Mesenteric fat pad (tissue), 1 donor: Measurements from ENCODE around the gene PPA2. TPM values are rescaled to one million over a fixed set of nuclear protein-coding genes. Genes with fewer than 3 reads are reported as not detected.

ENCODE experiments used
- DNase-seq: peaks from one replicate; pipeline ENCODE4 v3.0.0-alpha.2; 2020; ENCODE audit warnings: low spot score
- total RNA-seq: library from RNA; stranded (reverse); fragmentation: NEBNext Ultra II Directional; extraction: Animal tissue kit (Norgen Biotek cat#: 25700); gene quantifications from one replicate; pipeline ENCODE4 v1.2.1, GENCODE V29; 2021
- donor health status: DM: yes; HTN: yes; CAD: no.

The PPA2 gene
- total RNA-seq, 1 donor from 2014 or later, result 67.2 TPM

DNA sequence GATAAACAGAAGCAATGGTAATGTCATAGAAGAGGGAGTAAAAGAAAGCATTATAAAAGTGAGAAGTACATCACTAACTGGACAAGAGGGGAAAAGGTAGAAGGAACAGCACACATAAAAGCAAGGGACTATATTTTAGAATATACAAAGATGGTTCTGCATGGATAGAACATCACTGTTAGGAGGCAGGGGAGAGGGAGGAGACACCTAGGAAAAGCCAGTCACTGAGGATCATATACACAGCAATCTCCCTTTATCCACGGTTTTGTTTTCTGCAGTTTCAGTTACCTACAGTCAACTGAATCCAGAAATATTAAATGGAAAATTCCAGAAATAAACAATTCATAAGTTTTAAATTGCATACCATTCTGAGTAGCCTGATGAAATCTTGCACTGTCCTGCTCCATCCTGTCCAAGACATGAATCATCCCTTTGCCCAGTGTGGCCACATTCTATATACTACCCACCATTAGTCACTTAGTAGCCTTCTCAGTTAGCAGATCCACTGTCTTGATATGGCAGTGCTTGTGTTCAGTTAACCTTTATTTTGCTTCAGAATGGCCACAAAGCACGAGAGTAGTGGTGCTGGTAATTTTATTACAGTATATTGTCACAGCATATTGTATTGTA, 74.2 kb downstream of the PPA2 start:
- no peak for DNase-seq

- no peak for DNase-seq
These were observed 81.0 kb downstream of the PPA2 start for GRCh38 chr4:105392858-105393257.

DNA sequence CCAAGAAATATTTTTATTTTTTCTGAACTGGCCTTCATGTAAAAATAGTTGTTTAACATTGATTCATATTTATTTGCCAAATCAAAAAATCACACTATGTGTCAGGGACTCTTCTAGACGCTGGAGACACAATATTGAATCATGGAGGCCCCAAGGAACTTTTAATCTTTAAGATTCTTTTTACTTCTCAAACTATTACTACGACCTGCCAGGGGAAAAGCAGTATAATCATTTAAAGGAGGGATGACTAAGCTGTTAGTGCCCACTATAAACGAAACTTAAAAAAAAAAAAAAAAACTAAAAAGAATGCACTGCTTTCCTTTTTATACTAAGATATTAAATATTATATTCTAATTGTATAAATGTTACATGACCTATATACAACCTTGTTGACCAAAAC, 84.7 kb downstream of the PPA2 start:
- no peak for DNase-seq

DNA sequence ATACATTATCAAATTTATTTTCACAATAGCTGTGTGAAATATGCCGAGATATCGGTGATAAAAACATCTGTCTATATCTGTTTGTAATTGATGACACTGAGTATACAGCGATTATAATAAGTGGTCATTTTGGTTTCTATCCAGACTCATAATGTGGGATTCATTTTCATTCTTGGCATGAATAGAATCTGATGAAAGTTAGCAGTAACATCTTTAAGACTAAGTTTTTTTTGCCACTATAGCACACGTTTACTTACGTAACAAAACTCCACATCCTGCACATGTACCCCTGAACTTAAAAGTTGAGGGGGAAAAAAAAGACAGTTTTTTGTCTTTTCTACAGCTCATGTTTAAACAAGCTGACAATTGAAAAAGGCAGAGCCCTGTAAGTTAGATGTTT, 86.4 kb downstream of the PPA2 start:
- DNase-seq, result no peak

DNA sequence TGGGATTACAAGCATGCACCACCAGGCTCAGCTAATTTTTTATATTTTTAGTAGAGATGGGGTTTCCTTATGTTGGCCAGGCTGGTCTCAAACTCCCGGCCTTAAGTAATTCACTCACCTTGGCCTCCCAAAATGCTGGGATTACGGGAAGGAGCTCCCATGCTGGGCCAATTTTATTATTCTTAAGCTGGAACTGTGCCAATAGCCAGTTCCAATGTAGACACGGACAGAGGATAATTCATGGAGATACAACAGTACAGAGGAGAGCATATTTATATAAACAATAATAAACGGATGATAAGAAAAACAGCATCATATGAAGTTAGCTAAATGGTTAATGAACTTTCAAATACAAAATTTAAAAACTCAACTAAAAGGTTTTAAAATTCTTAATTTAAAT, 87.8 kb downstream of the PPA2 start:
- no peak for DNase-seq

- no peak for DNase-seq
These were observed 99.8 kb downstream of the PPA2 start for GRCh38 chr4:105374071-105374470.

- DNase-seq, result no peak
These were observed 100.5 kb downstream of the PPA2 start for GRCh38 chr4:105373324-105373723.

- no peak for DNase-seq
These were observed 103.9 kb downstream of the PPA2 start for GRCh38 chr4:105369988-105370387.

DNA sequence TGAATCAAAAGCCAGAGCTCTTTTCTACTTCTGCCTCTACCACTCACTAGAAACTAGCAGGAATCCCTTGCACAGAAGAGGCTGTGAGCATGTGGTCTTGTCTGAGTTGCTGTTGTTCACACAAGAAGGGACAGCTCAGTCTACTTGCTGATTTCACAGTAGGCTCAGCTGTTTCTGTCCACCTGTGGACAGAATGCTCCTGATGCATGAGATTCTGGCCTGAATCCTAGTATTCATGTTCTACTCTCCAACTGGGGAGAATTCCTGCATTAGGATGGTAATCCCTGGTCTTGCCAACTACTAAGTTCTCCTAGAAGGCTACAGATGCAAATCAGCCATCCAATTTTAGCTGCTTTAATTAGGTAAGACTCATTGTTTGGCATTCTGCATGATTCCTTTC, 112.8 kb downstream of the PPA2 start:
- no peak for DNase-seq

- DNase-seq, result no peak
These were observed 116.4 kb downstream of the PPA2 start for GRCh38 chr4:105357258-105357980.

DNA sequence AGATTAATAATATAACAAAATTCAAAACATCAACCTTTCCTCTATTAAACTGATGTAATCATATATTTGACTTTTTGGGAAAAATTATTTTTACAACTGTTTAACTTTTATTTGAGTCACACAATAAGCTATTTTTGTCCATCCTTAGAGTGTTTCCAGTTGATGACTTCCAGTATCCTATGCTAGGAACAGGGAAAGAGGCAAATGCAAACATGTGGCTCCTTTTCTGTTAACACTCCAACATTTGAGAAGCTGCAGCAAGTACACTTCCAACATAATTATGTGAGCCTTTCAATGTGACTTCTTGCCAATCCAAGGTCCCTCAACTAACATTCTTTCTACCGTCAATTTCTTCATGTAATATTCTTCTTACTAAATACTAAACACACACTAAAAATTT, 117.7 kb downstream of the PPA2 start:
- no peak for DNase-seq

DNA sequence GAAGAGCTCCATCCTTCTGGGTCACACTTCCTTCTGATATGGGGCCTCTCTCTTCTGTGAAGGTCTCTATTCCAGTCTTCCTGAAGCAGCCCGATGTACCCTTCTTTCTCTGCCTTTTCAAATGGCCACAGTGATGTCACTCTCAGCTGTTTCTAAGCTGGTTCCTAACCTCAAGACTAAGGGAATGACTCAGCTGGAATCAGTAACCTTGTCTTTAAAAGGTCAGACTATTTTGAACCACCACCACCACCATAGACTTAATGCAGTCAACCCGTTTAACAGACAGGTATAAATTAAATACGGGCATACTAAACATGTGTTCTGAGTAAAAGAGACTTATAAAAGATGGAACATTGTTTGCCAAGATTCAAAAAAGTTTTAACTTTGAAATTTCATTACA, 121.0 kb downstream of the PPA2 start:
- no peak for DNase-seq

DNA sequence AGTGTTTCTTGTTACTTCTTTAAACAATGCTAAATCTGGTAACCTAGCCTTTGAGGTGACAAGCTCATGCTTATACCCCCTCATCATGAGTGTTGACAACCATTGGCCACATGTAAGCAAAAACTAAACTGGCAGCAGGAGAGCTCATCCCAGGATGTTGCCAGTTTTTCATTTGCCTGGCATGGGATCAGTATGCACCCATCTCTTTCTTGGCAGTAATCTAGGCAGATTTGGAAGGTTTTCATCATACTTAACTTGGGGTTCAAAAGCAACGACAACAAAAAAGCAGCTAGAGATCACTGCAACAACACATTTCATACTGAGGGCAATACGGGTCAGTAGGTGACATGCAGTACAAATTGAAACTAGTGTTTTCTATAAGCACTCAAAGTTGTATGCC, 122.0 kb downstream of the PPA2 start:
- no peak for DNase-seq

DNA sequence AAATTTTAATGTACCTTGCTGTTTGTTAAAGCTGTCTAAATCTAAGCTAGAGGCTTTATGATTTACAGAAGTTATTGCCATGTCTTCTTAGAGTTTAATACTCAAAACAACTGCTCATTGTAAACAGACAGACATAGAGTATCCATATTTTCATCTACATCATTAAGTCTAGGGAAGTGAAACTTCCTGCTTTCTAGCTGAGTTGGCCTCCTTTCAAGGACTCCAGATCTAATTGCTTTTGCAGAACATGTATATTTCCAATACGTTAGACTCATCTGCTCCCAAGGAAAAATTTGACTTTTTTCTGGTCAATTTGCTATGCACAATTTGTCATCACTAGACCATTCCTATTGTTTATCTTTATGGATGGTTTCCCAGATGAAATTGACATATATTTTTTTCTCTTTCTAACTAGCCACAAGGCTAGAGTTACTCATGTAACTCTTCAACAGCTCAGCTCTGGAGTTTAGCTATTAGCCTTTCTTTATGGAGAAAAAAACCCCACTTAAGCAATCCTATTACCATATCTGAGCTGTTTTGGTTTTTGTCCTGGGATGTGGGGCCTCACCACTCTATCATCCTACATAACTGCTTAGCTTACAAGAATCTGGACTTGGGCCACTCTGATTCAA, 122.9 kb downstream of the PPA2 start:
- no peak for DNase-seq

GRCh38 chr4:105348719-105349118, 125.1 kb downstream of the PPA2 start:
- DNase-seq, result no peak

DNA sequence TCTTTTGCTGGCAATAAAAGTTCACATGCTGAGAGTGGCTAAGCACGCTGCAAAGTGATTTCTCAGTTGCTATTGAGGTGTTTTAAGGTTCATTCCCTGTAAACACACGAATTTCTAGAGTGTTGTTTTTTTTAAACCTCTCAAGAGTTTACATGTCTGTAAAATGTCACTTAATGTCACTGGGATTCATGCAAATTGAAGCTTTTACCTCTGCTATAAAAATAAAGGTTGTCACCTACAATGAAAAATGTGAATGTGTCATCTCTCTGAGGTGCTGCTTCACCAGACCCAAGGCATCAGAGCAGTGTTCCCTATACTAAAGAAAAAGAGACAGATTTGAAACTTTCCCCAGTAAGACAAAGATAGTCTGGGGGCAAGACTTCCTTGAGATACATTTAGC, 127.0 kb downstream of the PPA2 start:
- no peak for DNase-seq

DNA sequence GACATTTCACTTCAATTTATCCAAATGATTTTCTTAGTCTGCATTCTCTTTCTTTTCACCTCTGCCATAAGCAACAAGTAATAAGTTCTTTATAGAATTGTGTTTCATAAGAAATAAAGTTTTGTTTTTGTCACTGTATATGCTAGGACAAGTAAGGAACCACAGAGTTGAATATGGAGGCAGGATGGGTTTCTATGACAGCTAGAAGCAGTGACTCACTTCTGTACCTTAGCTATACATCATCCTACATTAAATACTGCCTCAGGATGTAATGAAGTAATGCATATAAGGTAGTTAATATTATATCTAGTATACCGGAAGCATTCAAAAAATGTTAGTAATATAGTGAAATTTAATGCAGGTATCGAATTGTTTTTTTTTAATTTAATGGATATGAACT, 128.0 kb downstream of the PPA2 start:
- no peak for DNase-seq

GRCh38 chr4:105345358-105345757, 128.5 kb downstream of the PPA2 start:
- no peak for DNase-seq

- no peak for DNase-seq
These were observed 129.7 kb downstream of the PPA2 start for GRCh38 chr4:105344141-105344540.

GRCh38 chr4:105343146-105343931, 130.5 kb downstream of the PPA2 start:
- DNase-seq, result no peak

DNA sequence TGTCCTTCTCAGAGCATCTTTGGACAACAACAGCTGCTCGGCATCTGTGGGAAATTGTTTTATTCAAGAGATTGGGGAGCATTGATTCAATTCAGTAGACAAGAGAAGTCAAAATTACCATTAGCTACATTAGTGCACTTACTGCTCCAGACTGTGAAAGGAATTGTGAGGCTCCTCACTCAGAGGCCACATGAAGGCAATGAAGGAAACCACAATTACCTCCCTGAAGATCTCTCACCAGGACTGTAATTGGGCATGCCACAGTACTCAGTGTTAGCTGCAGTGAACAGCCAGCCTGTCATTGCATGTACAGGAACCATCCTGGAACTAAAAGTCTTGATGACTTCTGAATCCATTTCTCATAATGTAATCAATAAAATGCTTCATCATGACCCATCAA, 144.8 kb downstream of the PPA2 start:
- DNase-seq, result no peak

DNA sequence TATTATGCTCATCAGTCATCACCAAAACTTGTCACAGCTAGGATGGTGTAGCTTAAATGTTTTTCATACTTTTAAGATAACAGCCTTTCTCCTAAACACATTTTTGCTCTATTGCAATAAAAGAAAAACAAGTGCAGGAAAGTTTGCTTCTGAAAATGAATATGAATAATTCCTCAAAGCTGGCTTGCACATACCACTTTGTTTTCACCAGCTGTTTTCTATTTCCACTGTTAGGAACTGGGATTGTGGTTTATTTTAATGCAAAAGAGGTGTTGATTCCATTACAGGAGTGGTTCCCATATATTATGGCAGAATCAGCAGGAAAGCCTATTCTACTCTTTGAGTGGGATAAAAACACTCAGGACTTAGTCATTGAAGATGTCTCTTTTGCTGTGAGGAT, 145.9 kb downstream of the PPA2 start:
- DNase-seq, result no peak
